ENCODE results near the gene DDRGK1.

GRCh38 chr20:3172126-3172932 is 32.2 kb downstream of the DDRGK1 start:
- no peak for TF ChIP-seq POLR2AphosphoS5 (IDR thresholded peaks at IDR 0.05; ENCODE audit: borderline replicate concordance, low read depth, low read length)
- no peak for TF ChIP-seq EZH2 (IDR thresholded peaks at IDR 0.05)
